G401.6 (cell line): ENCODE results near the gene CYP27A1.

ENCODE experiments used
- FAIRE-seq: peaks from 2 replicates; lab custom pipeline; 2012; peaks lifted over from hg19 to GRCh38; lab: Jason Lieb, UNC

The CYP27A1 gene

GRCh38 chr2:218812096-218812815, 30.3 kb downstream of the CYP27A1 start:
- FAIRE-seq = no peak

GRCh38 chr2:218812861-218813260, 30.9 kb downstream of the CYP27A1 start:
- FAIRE-seq = no peak

DNA sequence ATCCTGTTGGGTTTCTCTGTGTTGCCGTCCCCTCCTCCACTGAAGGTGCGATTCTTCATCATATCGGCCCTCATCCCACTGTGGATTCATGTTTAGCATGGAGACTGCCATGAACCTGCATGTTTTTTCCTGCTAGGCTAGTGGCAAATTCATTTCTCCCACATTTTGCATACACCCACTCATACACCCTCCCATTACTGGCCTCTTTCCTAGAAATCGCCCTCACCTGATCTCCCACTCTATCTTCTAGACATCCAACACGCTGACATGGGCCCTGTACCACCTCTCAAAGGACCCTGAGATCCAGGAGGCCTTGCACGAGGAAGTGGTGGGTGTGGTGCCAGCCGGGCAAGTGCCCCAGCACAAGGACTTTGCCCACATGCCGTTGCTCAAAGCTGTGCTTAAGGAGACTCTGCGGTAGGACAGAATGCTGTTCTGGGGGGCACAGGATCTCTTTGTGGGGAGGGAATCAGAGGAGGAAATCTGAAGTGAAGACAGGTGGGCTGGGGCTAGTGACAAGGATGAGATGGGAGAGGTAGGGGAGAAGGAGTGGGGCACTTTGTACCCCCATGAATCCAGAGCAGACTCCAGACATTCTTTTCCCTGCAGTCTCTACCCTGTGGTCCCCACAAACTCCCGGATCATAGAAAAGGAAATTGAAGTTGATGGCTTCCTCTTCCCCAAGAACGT, 32.0 kb downstream of the CYP27A1 start:
- no peak for FAIRE-seq

GRCh38 chr2:218814540-218815243, 32.7 kb downstream of the CYP27A1 start:
- FAIRE-seq = no peak

- FAIRE-seq = no peak
Measured at GRCh38 chr2:218815244-218815637, 33.3 kb downstream of the CYP27A1 start.

DNA sequence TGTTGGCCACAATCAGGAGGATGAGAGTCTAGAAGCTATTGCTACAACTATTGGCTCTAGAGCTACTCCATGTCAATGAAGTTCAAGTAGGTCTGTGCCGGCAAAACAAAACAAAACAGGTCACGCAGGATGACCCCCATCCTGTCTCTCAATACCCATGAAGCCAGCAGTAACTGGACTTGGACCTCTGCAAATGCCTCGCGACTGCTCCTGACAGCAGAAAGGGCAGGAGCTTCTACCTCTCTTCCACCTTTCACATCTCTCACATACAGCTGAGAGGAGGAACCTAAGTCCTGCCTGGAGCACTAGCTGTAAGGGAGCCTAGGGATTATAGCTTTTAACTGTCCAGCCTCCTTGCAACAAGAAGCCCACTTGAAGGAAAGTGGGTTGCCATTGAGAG, 33.7 kb downstream of the CYP27A1 start:
- FAIRE-seq = no peak

GRCh38 chr2:218816561-218817011, 34.6 kb downstream of the CYP27A1 start:
- FAIRE-seq = no peak

DNA sequence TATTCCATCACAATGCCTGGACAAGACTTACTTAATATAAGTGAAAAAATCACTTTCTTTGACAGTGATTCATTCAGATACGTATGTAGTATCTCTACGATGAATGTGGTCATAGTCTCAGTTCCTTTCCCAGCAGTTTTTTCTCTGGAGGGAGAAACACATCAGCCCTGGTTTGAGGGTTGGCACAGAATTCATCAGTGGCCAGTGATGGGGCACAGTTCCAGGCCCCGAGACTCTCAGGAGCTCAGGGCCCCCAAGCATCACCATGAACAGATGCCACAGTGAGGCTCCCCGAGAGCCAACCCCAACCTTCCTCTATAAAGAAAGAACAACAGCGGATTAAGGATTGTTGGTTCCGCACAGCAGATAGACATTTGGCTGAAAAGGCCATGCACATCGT, 37.1 kb downstream of the CYP27A1 start:
- FAIRE-seq = no peak

DNA sequence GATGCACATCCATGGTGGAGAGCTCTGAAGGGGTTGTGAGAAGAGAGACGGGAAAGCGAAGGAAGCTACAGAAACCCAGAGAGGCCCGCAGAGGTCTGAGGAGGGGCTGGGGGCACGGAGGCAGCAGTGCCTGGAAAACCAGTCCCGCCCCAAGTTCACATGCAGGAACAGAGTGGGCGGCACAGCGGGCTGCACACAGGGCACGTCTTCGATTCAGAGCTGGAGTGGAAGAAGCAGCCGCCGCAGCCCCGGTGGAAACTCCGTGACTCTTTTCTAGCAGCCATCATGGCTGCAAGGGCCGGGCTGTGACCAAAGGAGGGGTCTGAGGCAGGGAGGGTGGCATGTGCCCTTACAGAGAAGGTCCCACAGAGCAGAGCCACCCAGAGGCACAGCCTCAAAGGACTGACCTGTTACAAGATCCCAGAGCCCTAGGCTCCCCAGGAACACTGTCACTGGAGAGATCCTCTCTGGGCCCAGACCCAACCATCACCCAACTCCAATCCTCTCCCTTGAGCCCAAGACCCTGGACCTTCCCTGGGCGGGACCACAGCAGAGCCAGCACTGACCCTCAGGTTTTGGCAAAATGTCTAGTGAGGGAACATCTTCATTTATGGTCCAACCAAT, 38.9 kb downstream of the CYP27A1 start:
- FAIRE-seq = no peak

- no peak for FAIRE-seq
Measured at GRCh38 chr2:218821605-218822211, 39.8 kb downstream of the CYP27A1 start.

- no peak for FAIRE-seq
Measured at GRCh38 chr2:218822622-218823021, 40.7 kb downstream of the CYP27A1 start.

DNA sequence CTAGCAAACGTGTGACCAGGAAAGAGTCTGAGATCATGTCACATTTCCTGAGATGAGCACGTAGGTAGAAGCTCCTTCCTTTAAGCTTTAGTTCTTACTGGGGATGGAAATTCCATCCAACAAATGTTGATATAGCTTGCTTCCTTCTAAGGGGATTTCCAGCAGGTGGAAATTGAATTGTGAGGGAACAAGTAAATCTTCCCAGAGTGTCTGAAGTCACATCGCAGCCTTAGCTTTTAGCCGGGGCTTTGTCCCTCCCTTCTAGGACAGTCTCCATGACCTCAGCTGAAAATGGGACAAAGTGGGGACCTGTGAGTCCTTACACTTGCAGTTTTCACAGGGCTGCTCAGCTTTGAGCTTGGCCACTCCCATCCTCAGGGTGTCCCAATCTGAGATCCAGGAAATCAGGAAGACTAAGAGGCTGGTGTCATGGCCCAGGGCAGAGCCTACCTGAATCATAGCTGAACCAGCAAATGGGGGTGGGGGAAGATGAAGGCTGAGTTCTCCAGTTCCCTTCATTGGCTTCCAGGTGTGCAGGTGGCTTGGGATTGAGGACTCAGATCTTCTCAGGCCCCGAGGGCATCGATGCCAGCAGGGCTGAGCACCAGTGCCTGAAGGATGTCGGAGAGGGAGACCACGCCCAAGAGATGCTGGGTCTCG, 41.4 kb downstream of the CYP27A1 start:
- no peak for FAIRE-seq

DNA sequence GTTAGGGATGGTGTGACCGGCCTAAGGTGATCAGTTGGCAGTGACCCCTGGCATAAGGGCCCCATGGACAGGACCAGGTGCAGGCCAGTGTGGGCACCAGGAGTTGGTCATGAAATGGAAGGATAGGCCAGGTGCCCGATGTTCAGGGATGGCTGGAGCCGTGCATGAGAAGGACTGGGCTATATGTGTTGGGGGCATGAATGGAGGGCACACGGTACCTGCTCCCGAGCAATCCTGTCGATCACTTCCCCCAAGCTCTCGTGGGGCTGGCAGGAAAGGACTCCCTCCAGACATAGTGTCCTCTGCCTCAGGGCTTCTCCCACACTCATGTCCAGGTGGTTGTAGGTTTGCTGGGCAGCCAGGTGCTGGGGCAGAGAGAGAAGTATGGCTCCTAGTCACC, 42.1 kb downstream of the CYP27A1 start:
- no peak for FAIRE-seq

- no peak for FAIRE-seq
Measured at GRCh38 chr2:218826791-218827190, 44.8 kb downstream of the CYP27A1 start.

- no peak for FAIRE-seq
Measured at GRCh38 chr2:218827701-218828476, 45.9 kb downstream of the CYP27A1 start.

- no peak for FAIRE-seq
Measured at GRCh38 chr2:218828477-218828778, 46.5 kb downstream of the CYP27A1 start.

GRCh38 chr2:218829868-218830451, 48.0 kb downstream of the CYP27A1 start:
- no peak for FAIRE-seq

DNA sequence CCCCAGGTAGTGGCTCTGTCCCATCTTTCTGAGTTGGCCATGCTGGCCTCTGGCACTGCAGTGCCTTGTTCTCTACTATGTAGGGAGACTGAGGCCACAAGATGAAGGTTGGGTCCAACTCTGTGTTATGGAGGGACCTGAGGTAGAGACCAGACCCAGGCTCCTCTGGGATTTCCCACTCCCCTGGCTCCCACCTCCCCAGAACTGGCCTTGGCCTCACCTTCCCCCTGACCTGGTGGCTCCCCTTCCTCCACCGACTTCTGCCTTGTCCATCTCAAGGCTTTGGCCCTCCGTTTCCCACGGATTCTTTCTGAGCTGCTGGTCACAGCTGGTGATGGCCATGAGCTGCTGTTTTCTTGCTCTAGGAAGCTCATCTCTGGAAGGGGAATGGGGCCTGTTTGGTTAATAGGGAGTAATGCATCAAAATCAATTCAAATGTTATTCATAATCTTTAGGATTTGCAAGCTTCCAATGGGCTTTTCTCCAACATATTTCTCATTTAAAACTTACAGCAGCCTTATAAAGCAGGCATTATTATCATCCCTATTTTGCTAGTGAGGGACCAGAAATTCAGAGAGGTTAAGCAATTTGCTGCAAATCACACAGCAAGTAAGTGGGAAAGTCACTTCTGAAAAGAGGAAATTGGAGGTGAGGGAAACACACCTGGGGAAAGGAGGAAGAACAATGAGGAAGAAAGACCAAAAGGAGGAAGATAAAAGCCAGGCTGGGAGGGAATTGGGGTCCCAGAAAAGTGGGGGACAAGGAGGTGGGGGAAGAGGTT, 48.8 kb downstream of the CYP27A1 start:
- no peak for FAIRE-seq

GRCh38 chr2:218831378-218831990, 49.5 kb downstream of the CYP27A1 start, which contains the start of gene PRKAG3:
PRKAG3 (minus strand) TSS chr2:218831803.
- no peak for FAIRE-seq
